Kidney (tissue), 14 donors: ENCODE measurements around the gene CPXM2. TPM values are rescaled to one million over a fixed set of nuclear protein-coding genes. Genes with fewer than 3 reads are reported as not detected.

Experiments used
- DNase-seq, 5 donors: peaks; one replicate each; pipeline ENCODE4 v3.0.0-alpha.2; 2013 to 2020
- FAIRE-seq: peaks from 2 replicates; lab custom pipeline; 2012; peaks lifted over from hg19 to GRCh38; lab: Jason Lieb, UNC
- H3K27ac ChIP-seq, 2 donors: one replicate each; pipeline ENCODE4 v1.7.0; 2013; ENCODE audit warnings: low read depth in 2 of 2, low read length in 2 of 2, inconsistent platforms in 1 of 2
- H3K27me3 ChIP-seq: one replicate; pipeline ENCODE4 v1.7.1; 2013; ENCODE audit warnings: low read length, inconsistent platforms; ENCODE audit not compliant: control insufficient read depth, insufficient read depth
- H3K36me3 ChIP-seq, 3 donors: one replicate each; pipeline versions ENCODE4 v1.7.0 to v1.7.1; 2013; ENCODE audit warnings: low read length in 3 of 3, control low read depth in 1 of 3, inconsistent platforms in 1 of 3; ENCODE audit not compliant: insufficient read depth in 3 of 3, control insufficient read depth in 2 of 3
- H3K4me1 ChIP-seq, 3 donors: one replicate each; pipeline versions ENCODE4 v1.7.0 to v1.7.1; 2013; ENCODE audit warnings: low read length in 3 of 3, inconsistent platforms in 1 of 3, low read depth in 1 of 3; ENCODE audit not compliant: control insufficient read depth in 2 of 3, insufficient read depth in 2 of 3
- H3K4me3 ChIP-seq, 3 donors: one replicate each; pipeline versions ENCODE4 v1.7.0 to v1.8.1; 2013; ENCODE audit warnings: low read length in 3 of 3, control low read depth in 1 of 3, inconsistent platforms in 1 of 3
- H3K9ac ChIP-seq, 3 donors: one replicate each; pipeline versions ENCODE4 v1.7.0 to v1.7.1; 2013; ENCODE audit warnings: low read length in 3 of 3, control low read depth in 1 of 3, inconsistent platforms in 1 of 3
- H3K9me3 ChIP-seq, 3 donors: one replicate each; pipeline versions ENCODE4 v1.7.0 to v1.7.1; 2013; ENCODE audit warnings: low read length in 3 of 3, control low read depth in 1 of 3, inconsistent platforms in 1 of 3; ENCODE audit not compliant: control insufficient read depth in 2 of 3, insufficient read depth in 1 of 3
- CTCF ChIP-seq: IDR thresholded peaks from 3 replicates; pipeline ENCODE4 v1.5.1; 2012; ENCODE audit warnings: mild to moderate bottlenecking, moderate library complexity, borderline replicate concordance; ENCODE audit not compliant: insufficient read depth; ENCODE audit errors: extremely low read depth
- intact Hi-C: fragments of 100-400 bp; cut with DNase I; formaldehyde crosslinking; loops from one replicate; pipeline ENCODE4 v1.11.1; 2022
- polyA plus RNA-seq: library from polyadenylated mRNA; stranded (reverse); fragments of 350-450 nt; fragmentation: Illumina TruSeq; extraction: RNeasy Lipid Tissue Mini Kit (QIAGEN cat#74804); gene quantifications from one replicate; pipeline ENCODE4 v1.2.3, GENCODE V29; 2014; ENCODE audit warnings: low read depth, low replicate concordance; ENCODE audit not compliant: insufficient read depth
- total RNA-seq: library from RNA; stranded (reverse); fragmentation: NEBNext Ultra II Directional; extraction: Animal tissue kit (Norgen Biotek cat#: 25700); gene quantifications from one replicate; pipeline ENCODE4 v1.2.1, GENCODE V29; 2021
- donor health status: control.
- donor health status: control.
- donor health status: control.
- donor health status: control.
- donor health status: control.
- donor health status: DM: yes; HTN: yes; CAD: no.
- donor health status: Normal renal cell carcinoma (clear cell type).

The CPXM2 gene
- total and polyA plus RNA-seq, 2 donors from 2014 or later: 18.1 to 18.5 TPM

- Histone ChIP-seq H3K4me1 (no peaks in the 10 kb centered on the region), H3K27ac (no peak overlapping the region), H3K4me3 (no peak overlapping the region), H3K9me3 (peaks cover 0 to 5% (median 0%) of the 10 kb centered on the region in 3 donors), H3K36me3 (no peaks in the 10 kb centered on the region), H3K9ac (no peak overlapping the region), H3K27me3 (no peaks in the 10 kb centered on the region)
- peak in 1 of 5 donors; percentile 22 for DNase-seq
- FAIRE-seq: no peak
- intact Hi-C loops: no loop called here
- no peak for TF ChIP-seq CTCF
Observed at GRCh38 chr10:123904834-123905409, 13.3 kb upstream of the CPXM2 start.

GRCh38 chr10:123903621-123904020 lies 12.0 kb upstream of the CPXM2 start:
- no peaks in the 10 kb centered on the region for H3K4me1 ChIP-seq
- DNase-seq (no peak), FAIRE-seq (no peak)
- intact Hi-C loops: no loop called here
- TF ChIP-seq CTCF: no peak
- H3K36me3 ChIP-seq: no peaks in the 10 kb centered on the region
- H3K27ac ChIP-seq: no peak overlapping the region
- no peak overlapping the region for H3K4me3 ChIP-seq
- H3K9ac ChIP-seq: no peak overlapping the region
- no peaks in the 10 kb centered on the region for H3K27me3 ChIP-seq
- H3K9me3 ChIP-seq: peaks cover 0 to 6% (median 0%) of the 10 kb centered on the region in 3 donors

- Histone ChIP-seq H3K36me3 (no peaks in the 10 kb centered on the region), H3K27me3 (no peaks in the 10 kb centered on the region), H3K4me3 (no peak overlapping the region), H3K9ac (no peak overlapping the region), H3K4me1 (no peaks in the 10 kb centered on the region), H3K9me3 (peaks cover 0 to 6% (median 0%) of the 10 kb centered on the region in 3 donors), H3K27ac (no peak overlapping the region)
- no peak for TF ChIP-seq CTCF
- no peak for DNase-seq
- no peak for FAIRE-seq
- intact Hi-C loops: no loop called here
Observed at GRCh38 chr10:123901621-123902020, 10.0 kb upstream of the CPXM2 start.

- H3K27me3 ChIP-seq: no peaks in the 10 kb centered on the region
- H3K4me1 ChIP-seq: no peaks in the 10 kb centered on the region
- H3K36me3 ChIP-seq: no peaks in the 10 kb centered on the region
- peaks cover 0 to 6% (median 0%) of the 10 kb centered on the region in 3 donors for H3K9me3 ChIP-seq
- H3K4me3 ChIP-seq: no peak overlapping the region
- no peak for DNase-seq
- intact Hi-C loops: no loop called here
- no peak for FAIRE-seq
- no peak overlapping the region for H3K9ac ChIP-seq
- no peak overlapping the region for H3K27ac ChIP-seq
- no peak for TF ChIP-seq CTCF
Observed at GRCh38 chr10:123897146-123897545, 5.5 kb upstream of the CPXM2 start.
